NCI-H146 (cell line): ENCODE data around the gene EFNA1.

Source experiments
- DNase-seq: peaks from one replicate; lab custom pipeline; 2025; lab: John Stamatoyannopoulos, UW

The EFNA1 gene

DNA sequence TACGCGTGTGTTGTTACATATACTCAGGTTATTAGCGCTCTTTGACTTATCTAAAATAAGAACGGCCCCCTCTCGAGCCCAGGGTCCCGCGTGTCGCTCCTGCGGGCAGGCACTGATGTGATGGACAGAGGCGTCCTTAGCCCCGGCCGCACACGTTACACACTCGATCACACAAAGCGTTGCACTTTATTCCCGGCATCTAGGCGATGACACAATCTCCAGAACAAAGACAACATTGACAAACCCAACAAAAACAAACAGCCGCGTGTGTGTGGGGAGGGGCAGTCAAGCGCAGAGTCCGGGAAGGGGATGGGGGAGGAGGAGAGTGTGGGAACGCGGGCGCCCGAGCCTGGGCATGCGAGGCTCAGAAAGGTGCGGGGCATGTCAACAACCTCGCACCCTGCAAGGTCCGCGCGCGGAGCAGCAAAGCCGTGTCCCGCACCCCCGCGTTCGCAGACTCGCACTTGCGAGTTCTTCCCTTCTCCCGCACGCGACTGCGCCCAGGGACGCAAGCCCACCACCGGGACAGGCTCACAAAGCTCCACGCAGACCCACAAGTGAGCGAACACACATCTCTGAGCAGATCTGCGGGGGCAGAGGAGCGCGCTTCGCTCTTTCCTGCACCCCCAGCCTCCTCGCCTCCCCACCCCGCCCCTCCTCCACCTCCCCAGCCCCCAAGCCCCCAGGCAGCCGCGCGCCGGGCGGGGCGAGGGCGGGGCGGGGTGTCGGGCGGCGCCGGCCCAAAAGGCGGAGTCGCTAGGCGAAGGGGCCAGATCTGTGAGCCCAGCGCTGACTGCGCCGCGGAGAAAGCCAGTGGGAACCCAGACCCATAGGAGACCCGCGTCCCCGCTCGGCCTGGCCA, at the start of gene EFNA1:
EFNA1 (plus strand) TSS at position 772 of the 862 bp plus-strand sequence. CDS start 102 bp downstream, outside the sequence.
- peak; percentile 39 for DNase-seq

DNA sequence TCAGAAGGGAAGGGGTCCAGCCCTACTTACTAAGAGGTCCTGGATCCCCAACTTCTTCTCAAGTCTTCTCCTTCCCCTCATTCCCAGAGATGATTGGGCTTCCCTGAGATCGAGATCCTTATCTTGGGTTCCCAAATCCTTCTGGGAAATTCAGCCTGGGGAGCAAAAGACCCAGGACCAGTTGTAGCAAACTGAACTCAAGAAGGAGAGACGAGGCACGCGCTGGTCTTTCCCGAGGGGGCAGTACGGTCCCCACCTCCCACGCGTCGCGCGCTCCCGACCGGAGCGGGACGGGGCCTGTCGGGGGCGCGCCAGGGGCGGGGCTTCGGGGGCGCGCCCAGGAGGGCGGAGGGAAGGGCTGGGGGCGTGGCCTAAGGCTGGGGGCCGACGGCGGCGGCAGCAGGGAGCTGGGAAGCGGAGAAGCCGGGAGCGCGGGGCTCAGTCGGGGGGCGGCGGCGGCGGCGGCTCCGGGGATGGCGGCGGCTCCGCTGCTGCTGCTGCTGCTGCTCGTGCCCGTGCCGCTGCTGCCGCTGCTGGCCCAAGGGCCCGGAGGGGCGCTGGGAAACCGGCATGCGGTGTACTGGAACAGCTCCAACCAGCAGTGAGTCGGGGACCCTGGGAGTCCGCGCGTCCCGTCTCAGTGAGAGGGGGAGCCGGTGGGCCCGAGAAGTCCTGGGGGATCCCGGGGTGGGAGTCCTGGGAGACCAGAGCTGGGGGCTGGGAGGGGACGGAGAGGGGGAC, 49.0 kb upstream of the EFNA1 start, which contains the start of gene EFNA3:
EFNA3 (plus strand) TSS at position 369 of the 741 bp plus-strand sequence; CDS start at position 474, 105 bp downstream.
- DNase-seq = peak; percentile 49

- DNase-seq = no peak
Measured at GRCh38 chr1:155079210-155079486, 48.5 kb upstream of the EFNA1 start.

- DNase-seq = no peak
Measured at GRCh38 chr1:155079487-155080311, 48.0 kb upstream of the EFNA1 start.

DNA sequence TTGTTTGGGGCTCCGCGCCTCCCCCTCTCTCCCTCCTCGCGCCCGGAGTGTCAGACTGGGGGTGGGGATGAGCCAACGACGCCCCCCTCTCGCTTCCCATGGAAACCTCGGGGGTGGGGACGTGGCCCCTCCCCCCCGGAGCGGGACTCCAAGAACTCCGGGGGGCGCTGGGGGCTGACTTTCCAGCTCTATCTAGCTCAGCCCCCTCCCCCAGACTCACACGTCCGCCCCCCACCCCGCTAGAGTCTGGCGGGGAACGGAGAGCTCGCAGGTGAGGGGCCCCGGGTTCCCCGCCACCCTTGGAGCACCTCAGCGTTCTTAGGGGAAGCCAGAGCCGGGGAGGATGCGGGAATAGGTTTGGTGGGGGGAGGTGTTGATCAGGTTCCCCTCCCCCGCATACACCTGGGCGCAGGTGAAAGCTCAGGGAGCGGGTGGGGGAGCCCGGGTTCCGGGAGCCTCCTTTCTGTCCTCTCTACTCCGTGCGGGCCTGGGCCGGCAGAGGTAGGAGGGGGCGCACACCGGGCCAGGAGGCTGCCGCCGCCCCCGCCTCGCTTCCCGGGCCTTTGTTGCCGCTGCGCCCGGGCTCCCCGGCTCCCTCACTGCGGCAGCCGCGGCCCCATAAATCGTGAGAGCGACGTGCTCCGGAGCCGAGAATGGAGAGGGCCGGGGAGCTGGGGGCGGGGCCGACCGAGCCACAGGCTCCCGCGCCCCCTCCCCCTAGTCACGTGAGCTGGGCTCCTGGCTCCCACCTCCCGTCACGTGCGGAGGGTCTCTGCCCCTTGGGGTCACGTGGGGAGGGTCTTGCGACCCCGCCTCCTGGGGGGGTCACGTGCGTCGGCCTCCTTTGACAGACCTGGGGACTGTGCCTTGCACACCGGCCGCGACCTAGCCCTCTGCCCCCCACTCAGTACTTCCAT, 47.1 kb upstream of the EFNA1 start:
- peak; percentile 72 for DNase-seq

DNA sequence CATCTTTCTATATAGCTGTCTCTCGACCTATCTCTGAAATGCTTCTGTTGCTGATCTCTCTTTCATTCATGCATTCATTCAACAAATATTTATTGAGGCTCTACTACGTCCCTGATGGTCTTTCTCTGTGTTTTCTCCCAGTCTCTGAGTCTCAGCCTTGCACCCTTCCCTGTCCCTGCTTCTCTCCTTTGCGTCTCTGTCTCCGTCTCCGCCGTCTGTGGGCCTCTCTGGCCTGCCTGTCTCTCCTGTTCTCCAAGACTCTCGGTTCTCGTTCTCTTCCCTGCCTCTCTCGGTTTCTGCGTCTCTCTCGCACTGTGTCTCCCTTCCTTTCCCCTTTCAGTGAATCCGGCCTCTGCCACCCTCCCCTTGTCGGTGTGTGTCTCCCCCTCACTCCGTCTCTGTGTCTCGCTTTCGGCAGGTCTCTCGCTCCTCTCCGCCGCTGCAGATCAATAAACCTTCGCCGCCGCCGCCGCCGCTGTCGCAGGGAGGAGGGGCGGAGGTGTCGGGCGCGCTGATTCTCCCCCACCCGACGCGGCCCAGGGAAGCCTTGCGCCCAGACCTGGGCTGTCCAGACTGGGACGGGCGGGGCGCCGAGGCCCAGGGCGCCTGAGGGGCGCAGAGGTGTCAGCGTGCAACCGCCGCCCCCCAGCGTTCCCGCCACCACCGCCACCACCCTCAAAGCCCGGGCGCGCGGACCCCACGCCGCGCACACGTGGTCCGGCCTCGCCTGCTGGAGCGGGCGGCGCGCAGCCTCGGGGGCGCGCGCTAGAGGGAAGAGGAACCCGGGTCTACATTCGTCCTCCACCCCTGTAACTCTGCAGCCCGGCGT, 46.0 kb upstream of the EFNA1 start:
- peak; percentile 34 for DNase-seq

- DNase-seq = peak; percentile 20
Measured at GRCh38 chr1:155082301-155083051, 45.2 kb upstream of the EFNA1 start.

DNA sequence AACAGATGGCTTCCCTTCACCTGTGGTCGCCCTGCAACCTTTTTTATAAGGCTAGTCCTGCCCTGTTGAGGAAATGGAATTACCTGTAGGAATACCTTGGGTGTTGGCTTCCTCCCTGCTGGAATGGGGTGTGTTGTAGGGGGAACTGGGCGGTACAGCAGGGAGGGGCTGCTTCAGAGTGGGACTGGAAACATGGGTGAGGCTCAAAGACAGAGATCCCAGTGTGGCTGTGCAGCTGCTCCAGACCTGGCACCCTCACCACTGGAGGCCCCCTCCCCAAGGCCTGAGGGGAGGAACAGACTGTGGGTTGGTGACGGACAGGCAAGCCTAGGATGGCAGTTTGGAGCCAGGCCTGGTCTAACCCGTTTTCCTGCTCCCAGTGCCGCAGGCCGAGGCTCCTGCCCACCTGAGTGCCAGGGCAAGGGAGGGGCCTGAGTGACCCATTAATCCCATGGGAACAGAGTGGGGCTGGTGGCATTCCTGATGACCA, 44.6 kb upstream of the EFNA1 start:
- DNase-seq = no peak

DNA sequence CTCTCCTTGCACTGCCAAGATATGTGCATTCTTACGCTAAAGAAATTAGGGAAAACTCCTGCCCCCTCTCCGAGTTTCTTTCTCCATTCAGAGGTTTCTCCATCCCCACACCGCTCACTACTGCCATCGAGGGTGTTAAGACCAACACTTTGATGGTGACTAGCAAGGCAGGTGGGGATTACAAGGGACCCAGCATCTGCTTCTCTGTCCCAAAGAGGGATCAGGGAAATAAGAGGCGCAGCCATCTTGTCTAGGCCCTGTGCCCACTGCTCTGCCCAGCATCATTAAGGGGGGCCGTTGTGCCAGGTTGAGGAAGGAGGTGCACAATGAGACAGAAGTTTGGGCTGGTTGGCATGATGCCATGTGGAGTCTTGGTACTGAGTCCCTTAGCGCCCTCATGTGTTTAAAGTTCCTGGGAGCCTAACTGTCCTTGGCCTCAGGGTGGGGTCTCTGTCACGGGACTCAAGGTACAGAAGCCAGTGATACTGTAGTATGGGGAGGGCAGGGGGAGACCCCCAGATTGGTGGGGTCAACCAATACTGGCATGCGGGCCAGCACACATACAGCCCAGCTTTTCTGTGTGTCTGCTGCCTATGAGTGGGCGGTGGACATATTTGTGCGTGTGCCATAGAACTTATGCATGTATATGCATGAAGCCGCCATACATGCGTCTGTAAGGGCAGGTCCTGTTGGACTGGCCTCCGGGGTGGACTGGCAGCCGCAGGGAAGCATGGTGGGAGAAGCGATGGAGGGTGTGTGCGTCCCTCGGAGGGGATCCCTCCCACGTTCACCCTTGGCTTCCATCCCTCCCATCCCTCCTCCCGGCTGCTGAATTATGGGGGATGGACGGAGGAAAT, 43.6 kb upstream of the EFNA1 start:
- no peak for DNase-seq

GRCh38 chr1:155084722-155085503, 42.8 kb upstream of the EFNA1 start:
- peak; percentile 94 for DNase-seq

DNA sequence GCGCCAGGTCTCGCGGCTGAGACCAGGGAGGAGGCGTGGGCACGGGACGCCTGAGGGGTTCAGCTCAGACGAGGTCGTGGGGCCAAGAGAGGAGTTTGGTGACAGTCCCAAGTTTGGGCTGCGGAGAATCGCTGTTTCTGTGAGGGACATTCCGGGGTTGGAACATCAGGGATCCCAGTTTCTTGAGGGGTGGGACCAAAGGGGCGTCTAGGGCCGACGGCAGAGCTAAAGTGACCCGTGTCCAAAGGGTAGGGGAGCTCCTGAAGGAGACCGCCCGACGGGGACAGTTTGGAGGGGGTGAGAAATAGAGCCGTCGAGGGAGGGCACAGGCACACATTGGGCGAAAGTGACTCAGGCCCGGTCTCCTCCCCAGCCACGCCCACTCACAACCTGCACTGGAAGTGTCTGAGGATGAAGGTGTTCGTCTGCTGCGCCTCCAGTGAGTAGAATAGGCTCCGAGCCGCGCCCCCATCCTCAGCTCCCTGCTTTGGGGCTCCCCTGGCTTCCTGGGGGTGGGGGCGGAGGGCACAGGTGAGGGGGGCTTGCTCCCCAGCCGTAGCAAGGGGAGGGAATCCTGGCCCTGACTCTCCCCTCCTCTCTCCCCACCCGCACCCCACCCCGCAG, 42.1 kb upstream of the EFNA1 start:
- peak; percentile 42 for DNase-seq

DNA sequence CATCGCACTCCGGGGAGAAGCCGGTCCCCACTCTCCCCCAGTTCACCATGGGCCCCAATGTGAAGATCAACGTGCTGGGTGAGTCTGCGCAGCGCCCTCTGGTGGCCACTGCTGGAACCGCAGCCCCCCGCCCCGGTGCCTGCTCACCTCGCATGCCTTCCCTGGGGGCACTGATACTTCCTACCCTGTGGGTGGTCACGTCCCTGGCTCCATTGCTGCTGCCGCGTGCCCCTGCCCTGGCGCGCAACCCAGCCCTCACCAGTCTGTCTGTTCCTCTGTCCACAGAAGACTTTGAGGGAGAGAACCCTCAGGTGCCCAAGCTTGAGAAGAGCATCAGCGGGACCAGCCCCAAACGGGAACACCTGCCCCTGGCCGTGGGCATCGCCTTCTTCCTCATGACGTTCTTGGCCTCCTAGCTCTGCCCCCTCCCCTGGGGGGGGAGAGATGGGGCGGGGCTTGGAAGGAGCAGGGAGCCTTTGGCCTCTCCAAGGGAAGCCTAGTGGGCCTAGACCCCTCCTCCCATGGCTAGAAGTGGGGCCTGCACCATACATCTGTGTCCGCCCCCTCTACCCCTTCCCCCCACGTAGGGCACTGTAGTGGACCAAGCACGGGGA, 41.4 kb upstream of the EFNA1 start:
- peak; percentile 57 for DNase-seq

- DNase-seq = no peak
Measured at GRCh38 chr1:155086856-155087535, 40.7 kb upstream of the EFNA1 start.

GRCh38 chr1:155091071-155092051, 36.3 kb upstream of the EFNA1 start:
- peak; percentile 76 for DNase-seq

DNA sequence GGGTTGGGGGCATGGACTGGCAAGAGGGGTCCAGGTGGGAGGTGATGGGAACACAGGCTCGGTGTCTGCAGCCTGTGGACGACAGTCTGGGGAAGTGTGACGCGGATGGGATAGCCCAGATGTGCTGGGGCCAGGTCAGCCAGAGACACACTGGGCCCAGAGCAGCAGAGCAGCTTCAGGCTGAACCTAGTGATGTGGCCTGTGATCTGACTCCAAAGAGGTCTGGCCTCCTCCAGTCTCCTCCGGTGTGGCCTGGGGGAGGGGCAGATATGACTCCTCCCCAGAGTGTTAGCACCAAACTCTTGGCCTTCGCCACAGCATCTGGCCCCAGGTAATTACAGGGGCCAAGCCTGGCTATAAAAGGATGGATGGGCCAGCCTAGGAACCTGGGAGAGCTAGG, 35.5 kb upstream of the EFNA1 start:
- no peak for DNase-seq
